ENCODE data around the gene BMERB1. TPM values are rescaled to one million over a fixed set of nuclear protein-coding genes. Genes with fewer than 3 reads are reported as not detected.

The BMERB1 gene
- total RNA-seq, 2 experiments from 2014 or later, result 0.85 to 0.98 TPM

GRCh38 chr16:15513156-15513555 lies 78.8 kb downstream of the BMERB1 start:
- H3K36me3 ChIP-seq (ENCODE audit: insufficient read depth, low read length), result no peaks in the 10 kb centered on the region
- Mint-ChIP-seq H3K27ac (no peak overlapping the region), H3K36me3 (ENCODE audit: low read depth) (no peaks in the 10 kb centered on the region), H3K27me3 (no peaks in the 10 kb centered on the region), H3K4me1 (ENCODE audit: low read depth) (peaks cover 18% of the 10 kb centered on the region), H3K9me3 (no peaks in the 10 kb centered on the region), H3K4me3 (no peak overlapping the region)
- no peaks in the 10 kb centered on the region for H3K27me3 ChIP-seq (ENCODE audit: control insufficient read depth in 1 of 2, insufficient read depth in 2 of 2, low read length in 2 of 2)
- intact Hi-C loops (cut with DNase I, micrococcal nuclease), result no loop called here
- DNase-seq (no peak), ATAC-seq (ENCODE audit: poor library complexity) (no peak)
- H3K27ac ChIP-seq (ENCODE audit: low read depth in 1 of 2, low read length in 2 of 2), result no peak overlapping the region
- TF ChIP-seq CTCF (IDR thresholded peaks at IDR 0.05), result no peak
- ChIA-PET CTCF (no interaction called here), POLR2A (no interaction called here)
- no peaks in the 10 kb centered on the region for H3K9me3 ChIP-seq (ENCODE audit: control insufficient read depth in 1 of 2, insufficient read depth in 1 of 2, low read length in 2 of 2)
- peaks cover 16% of the 10 kb centered on the region for H3K4me1 ChIP-seq (ENCODE audit: insufficient read depth, low read length)
- no peak overlapping the region for H3K4me3 ChIP-seq (ENCODE audit: low read length)

GRCh38 chr16:15515992-15516391 lies 81.6 kb downstream of the BMERB1 start:
- Mint-ChIP-seq H3K4me1 (ENCODE audit: low read depth) (peaks cover 6% of the 10 kb centered on the region), H3K9me3 (no peaks in the 10 kb centered on the region), H3K36me3 (ENCODE audit: low read depth) (no peaks in the 10 kb centered on the region), H3K27ac (no peak overlapping the region), H3K4me3 (no peak overlapping the region), H3K27me3 (no peaks in the 10 kb centered on the region)
- TF ChIP-seq CTCF (IDR thresholded peaks at IDR 0.05), result no peak
- intact Hi-C loops (cut with DNase I, micrococcal nuclease), result no loop called here
- no peaks in the 10 kb centered on the region for H3K9me3 ChIP-seq (ENCODE audit: control insufficient read depth in 1 of 2, insufficient read depth in 1 of 2, low read length in 2 of 2)
- no peaks in the 10 kb centered on the region for H3K36me3 ChIP-seq (ENCODE audit: insufficient read depth, low read length)
- H3K27ac ChIP-seq (ENCODE audit: low read depth in 1 of 2, low read length in 2 of 2), result no peak overlapping the region
- ChIA-PET CTCF (no interaction called here), POLR2A (no interaction called here)
- ATAC-seq (ENCODE audit: poor library complexity) (no peak), DNase-seq (no peak)
- no peak overlapping the region for H3K4me3 ChIP-seq (ENCODE audit: low read length)
- no peaks in the 10 kb centered on the region for H3K4me1 ChIP-seq (ENCODE audit: insufficient read depth, low read length)
- H3K27me3 ChIP-seq (ENCODE audit: control insufficient read depth in 1 of 2, insufficient read depth in 2 of 2, low read length in 2 of 2), result no peaks in the 10 kb centered on the region

GRCh38 chr16:15516609-15517008 lies 82.2 kb downstream of the BMERB1 start:
- Mint-ChIP-seq H3K27me3 (no peaks in the 10 kb centered on the region), H3K9me3 (no peaks in the 10 kb centered on the region), H3K36me3 (ENCODE audit: low read depth) (no peaks in the 10 kb centered on the region), H3K27ac (no peak overlapping the region), H3K4me3 (no peak overlapping the region), H3K4me1 (ENCODE audit: low read depth) (no peaks in the 10 kb centered on the region)
- H3K4me1 ChIP-seq (ENCODE audit: insufficient read depth, low read length), result no peaks in the 10 kb centered on the region
- H3K27ac ChIP-seq (ENCODE audit: low read depth in 1 of 2, low read length in 2 of 2), result no peak overlapping the region
- no peaks in the 10 kb centered on the region for H3K27me3 ChIP-seq (ENCODE audit: control insufficient read depth in 1 of 2, insufficient read depth in 2 of 2, low read length in 2 of 2)
- CTCF ChIA-PET, result no interaction called here
- DNase-seq (no peak), ATAC-seq (ENCODE audit: poor library complexity) (no peak)
- POLR2A ChIA-PET, result no interaction called here
- no peaks in the 10 kb centered on the region for H3K9me3 ChIP-seq (ENCODE audit: control insufficient read depth in 1 of 2, insufficient read depth in 1 of 2, low read length in 2 of 2)
- H3K4me3 ChIP-seq (ENCODE audit: low read length), result no peak overlapping the region
- intact Hi-C loops (cut with DNase I, micrococcal nuclease), result no loop called here
- no peaks in the 10 kb centered on the region for H3K36me3 ChIP-seq (ENCODE audit: insufficient read depth, low read length)
- TF ChIP-seq CTCF (IDR thresholded peaks at IDR 0.05), result no peak
